ENCODE data around the gene STT3B. TPM values are rescaled to one million over a fixed set of nuclear protein-coding genes. Genes with fewer than 3 reads are reported as not detected.

The STT3B gene
- total and polyA plus RNA-seq, 2 of the 4 experiments (the other 2 are of a cell fraction), result 45.5 to 86.4 TPM

- Histone ChIP-seq H2BK120ac (ENCODE audit: low read depth, low read length) (no peak overlapping the region), H2AFZ (replicated peaks; ENCODE audit: low read length, poor library complexity) (no peak overlapping the region), H2BK15ac (ENCODE audit: low read depth, low read length) (no peak overlapping the region), H3K9me1 (ENCODE audit: insufficient read depth, low read length) (peaks cover 6% of the 10 kb centered on the region), H2BK5ac (ENCODE audit: low read depth, low read length, poor library complexity, severe bottlenecking) (no peak overlapping the region), H3K9me3 (ENCODE audit: control insufficient read depth, insufficient read depth, low read length) (no peaks in the 10 kb centered on the region), H3K18ac (ENCODE audit: low read depth, low read length) (no peak overlapping the region), H3K23ac (ENCODE audit: low read depth, low read length) (no peak overlapping the region), H2AK9ac (replicated peaks; ENCODE audit: low read depth, low read length, poor library complexity) (no peak overlapping the region), H4K91ac (ENCODE audit: insufficient read depth, low read depth, low read length) (no peak overlapping the region), H3K79me1 (ENCODE audit: low read depth in 1 of 2, low read length in 2 of 2) (no peaks in the 10 kb centered on the region), H3K4me1 (ENCODE audit: control insufficient read depth, insufficient read depth, low read length) (no peaks in the 10 kb centered on the region), H3K27ac (ENCODE audit: insufficient read depth, low read length) (no peak overlapping the region), H2BK20ac (ENCODE audit: low read depth, low read length) (no peak overlapping the region), H3K4me2 (ENCODE audit: low read depth, low read length) (no peak overlapping the region), H3K4me3 (ENCODE audit: insufficient read depth, low read depth, low read length) (no peak overlapping the region), H3K9ac (ENCODE audit: low read depth, low read length) (no peak overlapping the region), H3K56ac (ENCODE audit: extremely low read depth, insufficient read depth, low read length) (no peak overlapping the region), H3K36me3 (ENCODE audit: control insufficient read depth, insufficient read depth, low read length) (peaks cover 2% of the 10 kb centered on the region; the same call in 1 of the 2 replicates), H3K14ac (replicated peaks; ENCODE audit: low read depth, low read length) (no peak overlapping the region), H4K20me1 (ENCODE audit: insufficient read depth, low read length) (no peaks in the 10 kb centered on the region), H2AK5ac (ENCODE audit: low read depth, low read length) (no peak overlapping the region), H3K27me3 (ENCODE audit: control insufficient read depth, insufficient read depth, low read length) (no peaks in the 10 kb centered on the region), H3K4ac (ENCODE audit: low read depth, low read length) (no peak overlapping the region), H4K8ac (ENCODE audit: low read depth in 2 of 2, low read length in 2 of 2) (no peak overlapping the region), H4K5ac (ENCODE audit: low read depth, low read length) (no peak overlapping the region)
- dilution Hi-C loops (cut with HindIII; ENCODE audit: low sequenced_read_pairs, unreplicated experiment) (no loop called here), in situ Hi-C loops (cut with MboI; ENCODE audit: low sequenced_read_pairs) (no loop called here), intact Hi-C loops (cut with micrococcal nuclease) (no loop called here)
- ChIA-PET CTCF (no interaction called here), POLR2A (ENCODE audit: unreplicated experiment) (no interaction called here)
- TF ChIP-seq RAD21 (IDR thresholded peaks at IDR 0.05; ENCODE audit: low read length), result no peak
- DNase-seq, result no peak
- no TSS peak for BruUV-seq (replicated peaks)
- WGBS, 2 experiments (ENCODE audit: extremely low coverage in 2 of 2, insufficient read length in 1 of 2), result no CpG with 5 or more reads among the region's 5 CpGs
- ATAC-seq (ENCODE audit: low read depth), result no peak
Observed at GRCh38 chr3:31661993-31662670, 129.4 kb downstream of the STT3B start.
